Globus pallidus (tissue), 1 donor: ENCODE results near the gene KCNN1.
A peak's percentile ranks its signal among the peaks of the same experiment; 100 is the strongest.

Experiments
- DNase-seq: peaks from one replicate; pipeline ENCODE4 v3.0.0-alpha.2; 2015; ENCODE audit warnings: low spot score

The KCNN1 gene

DNA sequence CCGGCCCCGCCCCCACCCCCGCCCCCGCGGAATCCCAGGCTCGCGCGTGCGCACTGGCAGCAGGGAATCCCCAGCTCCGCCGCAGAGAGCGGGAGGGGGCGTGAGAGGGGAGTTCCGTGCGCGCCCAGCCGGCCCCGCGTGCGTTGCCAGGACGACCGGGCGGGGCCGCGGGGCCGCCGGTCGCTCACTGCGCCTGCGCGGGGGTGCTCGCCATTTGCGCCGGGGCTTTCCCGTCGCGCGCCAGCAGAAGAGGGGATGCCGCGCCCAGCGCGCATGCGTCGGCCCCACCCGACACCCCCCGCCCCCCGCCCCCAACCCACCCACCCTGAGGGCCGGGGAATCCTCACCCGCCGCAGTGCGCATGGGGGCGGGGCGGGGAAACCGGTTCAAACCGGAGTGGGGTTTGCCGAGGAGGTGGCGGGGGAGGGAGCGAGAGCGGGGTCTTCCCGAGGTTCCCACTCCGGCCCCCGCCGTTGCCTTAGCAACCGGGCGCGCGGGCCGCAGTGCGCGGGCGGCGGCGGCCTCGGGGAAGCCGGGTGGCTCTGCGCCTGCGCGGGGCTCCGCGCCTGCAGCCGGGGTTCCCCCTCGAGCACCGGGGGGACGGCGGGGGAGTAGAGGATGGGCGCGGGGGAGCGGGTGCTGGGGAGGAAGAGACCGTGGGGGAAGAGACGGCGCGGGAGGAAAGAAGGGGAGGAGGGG, 18.9 kb upstream of the KCNN1 start:
- DNase-seq: peak; percentile 90

DNA sequence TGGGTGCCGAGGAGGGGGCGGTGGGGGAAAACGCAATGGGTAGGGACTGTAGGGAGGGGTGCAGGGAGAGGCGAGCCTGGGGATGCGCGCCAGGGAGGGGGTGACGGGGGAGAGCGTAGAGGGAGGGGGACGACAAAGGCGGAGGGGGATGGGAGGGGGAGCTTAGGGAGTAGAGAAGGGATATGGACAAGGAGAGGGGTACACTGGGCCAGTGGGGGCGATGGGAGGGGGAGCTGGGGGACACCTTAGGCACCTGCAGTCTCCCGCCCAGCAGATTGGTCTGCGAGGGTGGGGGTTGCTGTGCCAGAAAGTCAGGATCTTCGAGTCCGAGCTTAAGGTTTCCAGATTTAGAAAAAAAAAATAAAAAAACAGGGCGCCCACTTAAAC, 18.4 kb upstream of the KCNN1 start:
- no peak for DNase-seq

DNA sequence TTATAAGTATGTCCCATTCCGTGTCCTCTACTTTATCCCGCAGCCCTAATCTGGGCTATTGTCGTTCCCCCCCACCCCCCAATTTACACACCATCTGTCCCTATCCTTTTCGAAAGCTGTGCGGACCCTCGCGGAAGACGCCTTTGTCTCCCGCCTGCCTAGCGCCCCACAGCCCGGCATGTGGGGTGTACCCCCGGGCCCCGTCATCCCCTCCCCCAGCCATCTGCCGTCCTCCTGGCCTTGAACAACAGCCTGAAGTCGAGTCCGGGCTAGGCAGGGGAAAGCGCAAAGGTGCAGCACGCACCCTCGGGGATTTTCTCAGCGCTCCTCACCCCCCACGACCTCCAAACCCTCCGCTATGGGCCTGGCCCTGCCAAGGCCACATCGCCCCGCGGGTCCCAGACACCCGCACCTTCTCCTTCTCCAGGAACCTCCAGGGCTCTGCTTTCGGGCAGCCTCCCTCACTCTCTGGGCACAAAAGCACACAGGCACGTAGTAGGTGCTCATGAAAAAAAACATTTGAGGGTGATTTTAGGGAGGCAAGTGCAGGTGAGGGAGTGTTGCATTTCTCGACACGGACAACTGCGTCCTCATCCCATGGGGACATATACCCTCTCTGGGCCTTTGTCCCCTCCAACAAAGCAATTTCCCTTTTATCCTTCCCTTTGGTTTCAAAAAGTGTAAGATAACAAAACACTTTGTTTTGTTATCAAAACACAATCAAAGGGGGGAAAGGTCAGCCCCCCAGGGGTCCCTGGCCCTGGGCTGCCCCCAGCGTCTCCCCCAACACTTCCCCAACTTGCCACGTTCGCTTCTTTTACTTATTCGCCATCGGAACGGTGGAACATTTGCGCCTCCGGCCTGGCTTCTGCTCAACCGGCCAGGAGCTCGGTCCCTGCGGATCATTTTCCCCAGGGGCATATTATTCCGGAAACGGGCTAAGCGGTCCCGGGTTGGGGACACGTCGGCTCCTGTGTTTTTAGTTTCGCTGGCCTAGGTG, 17.7 kb upstream of the KCNN1 start:
- DNase-seq: no peak

DNA sequence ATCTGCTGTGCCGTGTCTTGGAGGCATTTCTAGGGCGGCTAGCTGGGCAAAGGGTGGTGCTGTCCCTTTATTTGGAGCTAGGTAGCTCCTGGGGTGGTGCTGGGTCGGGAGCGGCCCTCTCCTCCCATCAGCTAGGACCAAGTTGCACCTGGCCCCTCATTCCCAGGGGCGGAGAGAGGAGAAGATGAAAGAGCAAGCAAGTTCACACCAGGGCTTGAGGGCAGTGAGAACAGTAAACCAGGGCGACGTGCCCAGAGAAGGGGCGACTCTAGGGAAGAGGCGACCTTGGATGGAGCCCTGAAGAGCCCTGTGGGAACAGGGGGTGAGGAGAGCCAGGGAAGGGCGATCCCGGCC, 17.0 kb upstream of the KCNN1 start:
- DNase-seq: no peak

DNA sequence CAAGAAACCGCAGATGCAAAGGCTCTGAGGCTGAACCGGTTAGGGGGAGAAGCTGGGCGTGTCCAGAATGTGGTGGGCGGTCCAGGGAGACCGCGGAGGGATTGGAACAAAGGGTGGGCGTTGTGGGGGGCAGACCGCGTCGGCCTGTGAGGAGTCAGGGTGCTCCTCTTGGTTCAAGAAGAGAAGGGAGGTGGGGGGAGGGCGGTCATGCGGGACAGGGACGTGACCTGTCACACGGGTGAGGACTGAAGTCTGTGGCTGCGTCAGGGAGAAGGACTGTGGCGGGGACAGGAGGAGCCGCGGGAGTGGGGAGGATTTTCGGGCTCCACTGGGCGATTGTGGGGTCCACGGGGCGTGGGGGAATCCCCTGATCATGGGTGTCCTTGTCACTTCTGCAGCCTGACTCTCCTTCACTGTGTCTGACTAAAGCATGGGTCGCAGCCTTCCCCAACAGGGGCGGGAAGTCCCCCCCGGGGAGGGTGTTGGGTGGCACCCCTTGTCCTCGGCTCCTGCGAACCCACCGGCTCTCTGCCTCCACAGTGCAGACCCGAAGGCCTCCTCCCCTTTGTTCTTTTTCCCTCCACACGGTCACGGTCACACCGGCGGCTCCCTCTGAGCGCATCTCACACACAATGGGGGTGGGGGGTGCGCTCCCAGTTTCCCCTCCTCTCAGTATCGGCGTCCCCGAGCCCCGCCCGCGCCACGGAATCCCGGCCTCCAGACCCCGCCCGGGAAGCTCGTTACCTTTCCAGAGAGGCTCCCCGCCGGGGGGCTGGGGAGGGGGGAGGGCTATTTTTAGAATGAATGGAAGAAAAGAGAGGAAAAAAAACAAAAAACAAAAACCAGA, 16.4 kb upstream of the KCNN1 start:
- no peak for DNase-seq

DNA sequence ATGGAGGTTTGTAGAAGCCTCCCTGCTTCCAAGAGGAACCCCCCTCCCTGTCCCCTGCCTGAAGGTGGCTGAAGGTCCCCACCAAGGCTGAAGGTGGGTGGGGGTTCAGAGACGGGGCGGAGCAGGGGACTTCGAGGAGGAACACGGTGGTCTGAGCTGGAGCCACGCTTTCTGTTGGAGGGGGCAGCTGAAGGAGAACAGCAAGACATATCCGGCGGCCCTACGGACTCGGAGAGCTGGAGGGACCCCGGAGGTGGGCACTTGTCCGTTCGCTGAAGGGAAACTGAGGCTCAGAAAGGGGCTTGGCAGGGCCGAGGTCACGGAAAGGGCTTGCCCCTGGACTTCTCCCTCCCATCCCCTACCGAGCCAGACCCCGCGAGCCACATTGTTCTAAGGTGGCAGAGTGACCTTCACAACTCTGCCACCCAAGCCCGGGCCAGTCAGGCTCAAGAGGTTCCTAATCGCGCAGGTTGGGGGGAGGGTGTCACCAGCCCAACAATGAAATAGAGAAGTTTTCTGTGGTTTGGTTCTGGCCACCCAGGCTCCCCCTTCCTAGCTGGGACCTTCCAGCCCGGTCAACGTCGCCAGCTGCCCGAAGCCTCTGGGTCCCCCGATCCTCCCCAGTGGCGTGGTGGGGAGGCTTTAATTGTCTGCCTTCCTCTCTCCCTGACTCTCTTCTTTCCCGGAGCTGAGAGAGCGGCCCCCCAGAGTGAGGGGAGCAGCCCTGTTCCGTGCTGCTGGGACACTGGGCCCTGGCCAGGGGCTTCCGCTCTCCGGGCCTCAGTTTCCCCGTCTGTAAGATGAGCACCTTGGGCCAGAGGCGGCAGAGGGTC, 15.5 kb upstream of the KCNN1 start:
- no peak for DNase-seq

DNA sequence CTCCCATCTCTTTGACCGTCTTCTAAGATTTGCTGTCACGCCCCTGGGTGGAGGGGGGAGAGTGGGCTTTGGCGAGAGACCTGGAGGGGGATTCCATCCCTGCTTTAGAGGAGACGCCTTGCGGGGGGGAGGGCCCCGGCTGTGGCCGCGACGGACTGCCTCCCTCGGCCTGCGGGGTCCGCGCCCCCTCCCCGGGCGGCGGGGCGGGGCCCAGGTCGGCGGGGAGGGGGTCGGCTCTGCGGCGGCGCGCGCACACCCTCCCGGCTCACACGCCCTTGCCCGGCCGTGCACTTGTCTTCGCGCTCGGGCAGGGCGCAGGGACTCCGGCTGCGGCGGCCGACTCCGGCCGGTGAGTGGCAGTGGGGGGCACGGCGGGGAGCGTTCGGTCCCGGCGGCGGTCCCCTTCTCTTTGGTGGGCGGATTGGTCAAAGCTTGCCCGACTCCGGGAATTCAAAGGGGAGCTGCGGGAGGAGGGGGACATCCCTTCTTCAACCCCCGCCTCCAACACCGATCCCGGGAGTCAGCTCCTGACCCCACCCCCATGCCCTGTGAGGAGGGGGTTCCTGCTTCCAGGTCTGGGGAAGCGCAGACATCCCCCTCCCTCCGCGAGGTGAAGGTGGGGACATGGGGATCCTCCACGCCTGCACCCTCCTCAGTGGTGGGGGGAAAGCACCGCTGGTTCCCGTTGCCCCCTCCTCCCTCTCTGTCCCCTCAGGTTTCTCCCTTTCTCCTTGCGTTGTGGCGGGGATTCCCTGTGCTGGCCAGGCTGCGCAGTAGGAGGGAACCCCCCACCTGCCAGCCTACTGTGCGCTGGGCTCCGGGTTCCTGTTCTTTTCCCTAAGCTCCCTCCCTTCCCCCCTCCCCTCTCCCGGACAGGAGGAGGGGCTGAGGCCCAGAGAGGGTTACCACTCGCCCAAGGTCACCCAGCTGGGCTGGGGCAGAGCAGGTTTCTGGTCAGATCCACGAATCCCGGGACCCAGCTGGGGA, 14.6 kb upstream of the KCNN1 start:
- no peak for DNase-seq

DNA sequence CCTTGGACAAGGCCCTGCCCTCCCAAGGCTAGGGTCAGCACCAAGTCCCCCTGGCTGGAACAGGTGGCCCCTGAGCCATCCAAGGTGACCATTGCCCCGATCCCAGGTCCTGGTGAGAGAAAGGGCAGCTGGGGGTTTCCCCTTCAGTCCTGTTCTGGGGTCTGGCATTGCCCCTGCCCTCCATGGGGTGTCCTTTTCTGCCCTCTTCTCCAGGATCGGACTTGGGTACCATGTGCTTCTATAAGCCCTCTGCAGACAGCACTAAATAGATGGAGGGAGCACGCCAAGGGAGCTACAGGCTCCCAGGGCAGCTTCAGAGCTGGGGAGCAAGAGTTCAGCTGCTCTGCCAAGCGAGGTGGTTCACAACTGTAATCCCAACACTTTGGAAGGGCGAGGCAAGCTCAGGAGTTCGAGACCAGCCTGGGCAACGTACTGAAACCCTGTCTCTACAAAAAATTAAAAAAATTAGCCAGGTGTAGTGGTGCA, 13.5 kb upstream of the KCNN1 start:
- DNase-seq: no peak

DNA sequence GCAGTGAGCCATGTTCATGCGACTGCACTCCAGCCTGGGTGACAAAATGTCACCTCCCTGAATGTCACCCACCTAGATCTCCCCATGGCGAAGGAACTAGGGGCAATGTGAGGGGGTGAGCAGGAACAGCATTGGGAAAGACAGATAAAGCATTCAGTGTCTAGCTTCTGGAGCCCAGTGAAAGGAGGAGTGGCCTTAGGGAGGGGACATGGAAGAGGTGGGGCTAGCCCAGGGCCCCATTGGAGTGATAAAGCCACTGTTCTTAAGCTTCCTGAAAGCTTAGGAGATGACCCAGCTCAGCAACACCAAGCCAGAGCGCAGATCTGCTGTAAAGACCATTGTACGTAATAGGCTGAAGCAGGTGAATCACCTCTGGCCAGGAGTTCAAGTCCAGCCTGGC, 13.0 kb upstream of the KCNN1 start:
- DNase-seq: no peak

DNA sequence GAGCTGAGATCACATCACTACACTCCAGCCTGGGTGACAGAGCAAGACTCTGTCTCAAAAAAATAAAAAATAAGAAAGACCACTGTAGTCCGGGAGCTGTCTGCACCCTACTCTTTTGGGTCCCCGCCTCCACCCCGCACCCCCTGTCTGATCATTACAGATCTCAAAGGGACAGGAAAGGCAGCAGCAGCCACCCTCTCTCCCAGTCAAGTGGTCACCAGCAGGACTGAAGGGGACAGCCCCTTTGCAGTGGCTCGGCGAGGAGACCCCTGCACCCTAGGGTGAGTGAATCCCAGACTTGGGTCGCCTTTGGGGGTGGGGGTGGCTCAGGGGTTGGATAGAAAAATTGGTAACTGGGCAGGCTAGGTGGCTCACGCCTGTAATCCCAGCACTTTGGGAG, 12.5 kb upstream of the KCNN1 start:
- no peak for DNase-seq

DNA sequence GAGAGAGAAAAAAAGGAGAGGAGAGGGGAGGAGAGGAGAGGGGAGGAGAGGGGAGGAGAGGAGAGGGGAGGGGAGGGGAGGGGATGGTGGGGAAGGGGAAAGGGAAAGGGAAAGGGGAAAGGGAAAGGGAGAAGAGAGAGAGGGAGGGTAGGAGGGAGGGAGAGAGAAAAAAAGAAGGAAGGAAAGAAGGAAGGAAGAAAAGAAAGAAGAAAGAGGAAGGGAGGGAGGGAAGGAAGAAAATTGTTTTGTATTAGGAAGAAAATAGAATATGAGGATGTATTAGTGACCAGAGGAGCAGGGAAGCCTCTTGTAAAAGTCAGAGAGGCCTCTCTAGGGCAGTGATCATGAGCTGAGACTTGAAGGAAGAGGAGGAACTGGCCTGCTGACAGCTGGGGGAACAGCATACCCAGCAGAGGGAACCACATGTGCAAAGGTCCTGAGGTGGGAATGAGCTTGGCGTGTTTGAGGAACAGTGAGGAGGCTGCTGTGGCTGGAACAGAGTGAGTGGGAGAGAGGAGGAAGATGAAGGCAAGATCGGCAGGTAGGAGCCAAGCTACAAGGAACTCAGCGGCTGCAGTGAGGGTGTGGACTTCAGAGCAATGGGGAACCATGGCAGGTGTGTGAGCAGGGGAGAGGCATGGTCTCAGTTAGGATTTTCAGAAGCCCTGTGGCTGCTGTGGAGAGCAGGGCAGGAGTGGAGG, 9.6 kb upstream of the KCNN1 start:
- no peak for DNase-seq

DNA sequence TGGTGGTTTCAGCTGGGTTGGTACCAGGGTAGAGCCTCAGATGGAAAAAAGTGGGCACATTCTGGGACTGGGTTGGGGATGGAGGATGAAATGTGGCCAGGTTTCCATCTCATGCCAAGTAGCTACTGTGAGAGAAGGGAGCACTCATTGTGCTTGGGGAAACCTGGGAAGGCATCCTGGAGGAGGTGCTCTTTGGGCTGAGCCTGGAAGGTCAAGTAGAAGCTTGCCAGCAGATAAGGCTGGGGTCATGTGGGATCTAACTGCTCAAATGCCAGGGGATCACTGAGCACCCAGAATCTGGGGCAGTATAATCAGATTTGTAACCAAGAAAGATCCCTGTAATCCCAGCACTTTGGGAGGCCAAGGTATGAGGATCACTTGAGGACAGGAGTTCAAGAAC, 9.0 kb upstream of the KCNN1 start:
- DNase-seq: no peak

DNA sequence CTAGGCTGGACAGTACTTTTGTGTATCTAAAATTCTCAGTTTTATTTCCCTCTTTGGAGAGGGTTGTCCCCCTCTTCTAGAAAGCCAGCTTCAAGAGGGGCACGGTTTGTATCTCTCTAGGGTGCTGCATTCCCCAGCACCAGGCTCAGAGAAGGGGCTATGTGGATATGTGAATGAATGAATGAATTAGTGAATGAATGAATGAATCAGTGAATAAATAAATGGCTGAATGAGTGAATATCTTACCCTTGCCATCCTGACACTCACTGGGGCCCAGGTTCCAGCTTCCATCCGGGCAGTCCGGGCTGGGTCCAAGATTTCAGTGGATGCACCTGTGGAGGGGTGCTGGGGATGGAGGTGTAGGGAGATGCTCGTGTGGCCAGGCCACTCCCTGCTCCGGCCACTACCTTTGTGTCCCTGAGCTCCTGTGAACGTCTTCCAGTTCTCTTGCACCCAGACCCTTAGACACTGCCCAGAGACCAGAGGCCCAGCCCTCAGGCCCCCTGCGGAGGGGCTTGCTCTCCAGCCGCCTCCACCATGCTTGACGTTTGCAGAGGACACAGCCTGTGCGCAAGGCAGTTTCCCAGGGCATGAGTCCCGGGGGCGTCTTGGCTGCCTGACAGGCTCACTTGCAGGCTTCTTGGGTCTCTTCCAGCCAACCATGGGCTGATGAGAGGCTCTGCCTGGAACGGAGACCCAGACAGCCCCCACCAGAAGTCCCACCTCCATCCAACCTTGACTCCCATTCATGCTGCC, 2.8 kb upstream of the KCNN1 start:
- DNase-seq: no peak

DNA sequence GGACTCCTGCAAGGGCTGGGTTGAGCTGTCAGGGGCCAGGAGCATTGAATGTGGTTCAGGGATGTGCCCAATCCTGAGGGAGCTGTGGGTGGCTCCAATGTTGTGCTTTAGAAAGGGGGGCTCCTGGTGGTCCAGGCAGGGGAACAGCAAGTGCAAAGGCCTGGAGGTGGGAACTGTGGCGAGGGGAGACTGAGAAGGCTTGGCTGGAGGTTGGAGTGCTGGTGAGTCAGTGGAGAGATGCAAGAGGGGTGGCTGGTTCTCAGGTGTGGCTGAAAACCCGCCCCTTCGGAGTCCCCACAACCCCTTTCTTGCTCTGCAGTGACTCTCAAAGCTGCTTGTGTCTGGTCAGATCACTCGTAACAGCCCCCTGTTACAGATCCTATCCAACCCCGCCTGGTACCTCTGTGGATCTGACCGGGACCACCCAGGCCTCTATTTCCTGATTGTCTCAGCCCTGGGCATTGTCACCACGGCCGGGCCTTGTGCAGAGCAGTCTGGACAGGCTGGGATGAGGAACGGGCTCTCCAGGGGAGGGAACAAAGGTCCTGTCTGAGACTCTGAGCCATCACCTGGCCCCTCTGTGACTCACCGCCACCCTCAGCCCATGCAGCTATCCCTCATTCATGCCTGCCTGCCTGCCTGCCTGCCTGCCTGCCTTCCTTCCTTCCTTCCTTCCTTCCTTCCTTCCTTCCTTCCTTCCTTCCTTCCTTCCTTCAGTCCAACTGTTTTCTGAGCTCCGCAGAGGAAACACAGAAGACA, 1.4 kb upstream of the KCNN1 start:
- DNase-seq: no peak

DNA sequence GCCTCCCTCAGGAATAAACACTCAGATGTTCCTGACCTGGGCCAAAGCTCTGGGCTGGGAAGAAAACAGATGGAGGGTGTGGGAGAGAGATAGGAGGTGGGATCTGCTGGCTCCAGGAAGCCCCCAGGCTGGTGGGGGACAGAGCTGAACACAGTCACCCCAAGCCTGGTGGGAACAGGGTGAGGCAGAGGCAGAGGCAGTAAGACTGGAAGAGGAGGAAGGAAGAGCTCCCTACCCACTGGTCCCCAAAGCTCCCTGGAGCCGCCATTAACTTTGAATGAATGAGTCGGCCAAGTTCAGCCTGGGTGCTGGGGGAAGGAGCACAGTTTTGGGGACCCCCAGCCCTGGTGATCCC, 801 bp upstream of the KCNN1 start:
- no peak for DNase-seq

DNA sequence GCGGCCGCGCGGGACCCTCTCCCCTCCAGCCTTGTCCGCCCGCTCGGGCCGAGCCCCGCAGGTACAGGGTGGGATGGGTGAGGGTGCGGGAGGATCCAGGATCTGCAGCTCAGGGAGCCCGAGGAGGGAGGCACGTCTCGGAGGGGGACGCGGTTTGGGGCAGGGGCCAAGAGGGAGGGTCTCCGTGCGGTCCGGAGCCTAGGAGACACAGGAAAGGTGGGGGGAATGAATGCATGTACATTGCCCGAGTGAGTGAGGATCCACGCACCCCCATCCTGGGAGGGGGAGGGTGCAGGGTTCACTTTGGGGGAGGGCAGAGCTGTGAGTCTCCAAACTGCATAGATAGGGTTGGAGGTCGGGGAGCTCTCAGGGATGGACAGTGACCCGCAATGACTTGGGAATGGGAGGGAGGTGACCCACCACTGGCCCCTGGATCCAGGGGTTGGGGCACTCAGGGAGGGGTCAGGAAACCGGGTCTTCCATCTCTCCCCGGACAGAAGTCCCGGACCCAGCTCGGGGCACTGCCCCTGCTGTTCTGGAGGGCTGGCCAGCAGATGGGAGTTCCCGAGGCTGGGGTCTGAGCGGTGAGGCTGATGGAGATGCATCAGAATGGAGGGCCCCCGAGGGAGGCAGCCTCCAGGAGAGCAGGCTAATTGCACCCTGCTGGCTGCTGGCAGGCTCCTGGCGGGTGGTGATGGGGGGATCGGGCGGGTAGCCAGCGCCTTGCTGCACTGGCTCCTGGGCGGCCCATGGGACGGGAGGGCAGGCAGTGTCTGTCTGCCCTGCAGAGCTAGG, 547 bp downstream of the KCNN1 start:
- DNase-seq: no peak

DNA sequence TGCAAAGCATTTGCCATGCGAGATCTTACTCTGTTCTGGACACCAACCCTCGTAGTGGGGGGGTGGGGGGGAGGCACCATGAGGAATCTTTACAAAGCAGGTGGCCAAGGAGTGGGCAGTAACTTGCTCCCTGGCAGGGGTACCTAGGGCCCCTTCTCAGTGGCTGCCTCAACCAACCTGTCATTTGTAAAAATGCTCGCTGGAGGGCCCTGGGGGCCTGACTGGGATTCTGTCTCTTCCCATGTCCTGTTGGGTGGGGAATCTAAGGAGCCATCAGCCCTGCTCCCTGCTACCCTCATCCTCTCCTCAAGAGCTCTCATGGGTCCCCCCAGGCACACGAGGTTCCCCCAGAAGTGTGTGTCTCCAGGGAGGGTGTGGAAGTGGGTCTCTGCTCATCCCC, 1.5 kb downstream of the KCNN1 start:
- DNase-seq: no peak
